ENCODE data around the gene USH1G.

Gene USH1G

DNA sequence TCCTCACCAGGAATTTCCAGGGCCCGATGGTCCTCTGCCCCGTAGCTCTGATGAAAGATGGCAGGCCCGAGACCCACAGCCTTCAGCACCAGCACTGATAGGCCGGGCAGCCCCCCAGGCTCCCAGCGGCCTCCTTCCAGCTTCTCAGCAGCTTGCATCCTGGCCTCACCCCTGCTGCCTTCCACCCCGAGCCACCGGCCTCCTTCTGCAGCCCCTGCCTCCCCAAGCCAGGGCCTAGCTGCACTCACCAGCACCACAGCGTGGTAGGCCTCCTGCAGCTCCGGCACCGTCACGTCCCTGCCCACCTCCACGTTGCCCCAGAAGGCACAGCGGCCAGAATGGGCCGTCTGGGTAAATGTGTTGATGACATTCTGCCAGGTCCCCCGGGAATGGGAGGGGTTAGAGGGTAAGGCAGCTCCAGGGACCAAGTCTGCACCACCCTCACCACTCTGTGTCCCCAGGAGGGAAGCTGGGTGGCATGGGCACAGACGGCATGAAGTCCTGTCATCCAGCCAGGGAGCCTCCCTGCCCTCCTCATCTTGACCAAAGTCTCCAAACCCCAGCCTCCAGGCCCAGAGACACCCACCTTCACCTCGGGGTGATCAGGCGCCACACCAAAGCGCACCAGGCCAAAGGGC lies 56.7 kb downstream of the USH1G start:
- Mint-ChIP-seq H3K36me3 (ENCODE audit: low read depth) (no peaks in the 10 kb centered on the region), H3K9me3 (no peaks in the 10 kb centered on the region), H3K4me1 (peaks cover 35% of the 10 kb centered on the region), H3K27me3 (ENCODE audit: low read depth, poor library complexity) (peaks cover 26% of the 10 kb centered on the region), H3K4me3 (no peak overlapping the region), H3K27ac (no peak overlapping the region)
- TF ChIP-seq, protein P1, sequence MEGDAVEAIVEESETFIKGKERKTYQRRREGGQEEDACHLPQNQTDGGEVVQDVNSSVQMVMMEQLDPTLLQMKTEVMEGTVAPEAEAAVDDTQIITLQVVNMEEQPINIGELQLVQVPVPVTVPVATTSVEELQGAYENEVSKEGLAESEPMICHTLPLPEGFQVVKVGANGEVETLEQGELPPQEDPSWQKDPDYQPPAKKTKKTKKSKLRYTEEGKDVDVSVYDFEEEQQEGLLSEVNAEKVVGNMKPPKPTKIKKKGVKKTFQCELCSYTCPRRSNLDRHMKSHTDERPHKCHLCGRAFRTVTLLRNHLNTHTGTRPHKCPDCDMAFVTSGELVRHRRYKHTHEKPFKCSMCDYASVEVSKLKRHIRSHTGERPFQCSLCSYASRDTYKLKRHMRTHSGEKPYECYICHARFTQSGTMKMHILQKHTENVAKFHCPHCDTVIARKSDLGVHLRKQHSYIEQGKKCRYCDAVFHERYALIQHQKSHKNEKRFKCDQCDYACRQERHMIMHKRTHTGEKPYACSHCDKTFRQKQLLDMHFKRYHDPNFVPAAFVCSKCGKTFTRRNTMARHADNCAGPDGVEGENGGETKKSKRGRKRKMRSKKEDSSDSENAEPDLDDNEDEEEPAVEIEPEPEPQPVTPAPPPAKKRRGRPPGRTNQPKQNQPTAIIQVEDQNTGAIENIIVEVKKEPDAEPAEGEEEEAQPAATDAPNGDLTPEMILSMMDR (IDR thresholded peaks at IDR 0.05) = no peak
- no peak for DNase-seq
